Stimulated activated CD8-positive, alpha-beta memory T cell treated with anti-CD3 and anti-CD28 coated beads, Interleukin-2, amount 100 ng/mL, for 1 hour (primary cell): ENCODE data around the gene ALDH18A1.
"Not testable (repeated sequence)": the region's sequence is repeated elsewhere in the genome, so short reads cannot be mapped to it uniquely, and the experiment has no call there.

ENCODE experiments used
- DNase-seq, 2 donors: peaks; one replicate each; pipeline ENCODE4 v3.0.0-alpha.2; 2020; ENCODE audit warnings: low read depth in 2 of 2

The ALDH18A1 gene

DNA sequence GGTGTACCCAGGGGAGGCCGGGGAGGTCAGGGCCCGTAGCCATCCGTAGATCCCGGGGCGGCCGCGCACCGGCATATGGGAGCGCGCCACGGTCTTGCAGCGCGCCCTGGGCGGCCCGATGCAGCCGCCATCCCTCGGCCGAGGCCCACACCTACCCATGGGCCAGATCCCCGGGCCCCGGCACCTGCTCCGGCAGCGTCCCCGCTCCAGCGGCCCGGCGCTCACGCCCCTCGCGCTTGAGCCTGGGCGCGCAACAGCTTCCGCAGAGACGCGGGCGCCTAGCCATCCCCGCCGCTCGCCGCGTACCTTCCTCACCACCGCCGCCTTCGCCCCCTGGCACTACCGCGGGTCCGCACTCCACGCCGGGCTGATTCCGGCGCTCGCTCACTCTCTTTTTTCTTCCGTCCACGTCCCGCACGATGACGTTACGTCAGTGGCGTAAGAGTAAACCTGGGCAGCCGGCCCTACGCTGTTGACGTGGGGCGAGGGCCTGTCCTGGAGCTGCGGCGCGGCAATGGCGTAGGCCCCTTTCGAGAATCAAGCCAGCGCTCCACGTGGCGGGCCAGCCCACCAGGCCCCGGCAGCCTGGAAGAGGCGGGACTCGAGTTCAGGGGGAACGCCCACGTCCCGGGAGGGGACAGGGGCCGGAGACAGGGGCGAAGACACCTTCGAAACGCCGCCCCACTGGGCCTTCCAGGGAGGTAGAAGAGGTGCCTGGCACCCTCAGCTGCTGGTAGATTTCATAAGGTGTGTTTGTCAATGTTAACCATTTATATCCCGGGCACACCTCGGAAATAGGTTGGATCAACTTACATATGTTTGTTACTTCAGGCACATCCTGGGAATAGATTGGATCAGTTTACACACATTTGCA is at the start of gene ALDH18A1:
TSS of gene ALDH18A1 (minus strand) at position 421 of the 874 bp plus-strand sequence. CDS start 3,334 bp downstream, outside the sequence.
- DNase-seq = peak; percentile 85 to 86

DNA sequence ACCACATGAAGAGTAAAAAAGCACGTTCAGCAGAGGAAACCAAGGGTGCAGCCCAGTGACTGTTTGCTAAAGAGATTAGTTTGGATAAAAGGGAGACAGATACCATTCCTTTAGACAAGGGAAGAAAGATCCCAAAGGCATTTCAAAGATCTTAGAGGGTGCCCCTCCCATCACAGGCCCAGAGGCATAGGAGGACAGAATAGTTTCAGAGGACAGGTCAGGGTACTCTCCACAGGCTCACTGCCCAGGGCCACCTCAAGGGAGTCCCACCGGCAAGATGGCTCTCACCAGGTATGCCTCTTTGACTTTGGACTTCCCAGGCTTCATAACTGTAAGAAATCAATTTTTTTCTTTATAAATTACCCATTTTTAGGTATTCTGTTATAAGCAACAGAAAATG is 41.9 kb upstream of the ALDH18A1 start:
- no peak for DNase-seq

- no peak for DNase-seq
Observed at GRCh38 chr10:95697429-95697828, 40.9 kb upstream of the ALDH18A1 start.

DNA sequence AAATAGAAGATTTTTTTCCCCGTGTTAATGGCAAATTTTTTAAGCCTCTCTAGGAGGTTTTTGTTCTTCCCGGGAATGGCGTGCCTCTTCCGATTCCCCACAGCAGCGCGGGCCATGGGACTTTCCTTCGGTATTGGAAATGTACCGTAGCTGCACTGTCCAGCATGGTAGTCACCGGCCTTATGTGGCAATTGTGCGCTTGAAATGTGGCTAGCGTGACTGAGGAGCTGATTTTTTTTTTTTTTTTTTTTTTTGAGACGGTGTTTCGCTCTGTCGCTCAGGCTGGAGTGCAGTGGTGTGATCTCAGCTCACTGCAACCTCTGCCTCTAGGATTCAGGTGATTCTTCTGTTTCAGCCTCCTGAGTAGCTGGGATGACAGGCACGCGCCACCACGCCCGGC is 38.2 kb upstream of the ALDH18A1 start:
- no peak for DNase-seq

DNA sequence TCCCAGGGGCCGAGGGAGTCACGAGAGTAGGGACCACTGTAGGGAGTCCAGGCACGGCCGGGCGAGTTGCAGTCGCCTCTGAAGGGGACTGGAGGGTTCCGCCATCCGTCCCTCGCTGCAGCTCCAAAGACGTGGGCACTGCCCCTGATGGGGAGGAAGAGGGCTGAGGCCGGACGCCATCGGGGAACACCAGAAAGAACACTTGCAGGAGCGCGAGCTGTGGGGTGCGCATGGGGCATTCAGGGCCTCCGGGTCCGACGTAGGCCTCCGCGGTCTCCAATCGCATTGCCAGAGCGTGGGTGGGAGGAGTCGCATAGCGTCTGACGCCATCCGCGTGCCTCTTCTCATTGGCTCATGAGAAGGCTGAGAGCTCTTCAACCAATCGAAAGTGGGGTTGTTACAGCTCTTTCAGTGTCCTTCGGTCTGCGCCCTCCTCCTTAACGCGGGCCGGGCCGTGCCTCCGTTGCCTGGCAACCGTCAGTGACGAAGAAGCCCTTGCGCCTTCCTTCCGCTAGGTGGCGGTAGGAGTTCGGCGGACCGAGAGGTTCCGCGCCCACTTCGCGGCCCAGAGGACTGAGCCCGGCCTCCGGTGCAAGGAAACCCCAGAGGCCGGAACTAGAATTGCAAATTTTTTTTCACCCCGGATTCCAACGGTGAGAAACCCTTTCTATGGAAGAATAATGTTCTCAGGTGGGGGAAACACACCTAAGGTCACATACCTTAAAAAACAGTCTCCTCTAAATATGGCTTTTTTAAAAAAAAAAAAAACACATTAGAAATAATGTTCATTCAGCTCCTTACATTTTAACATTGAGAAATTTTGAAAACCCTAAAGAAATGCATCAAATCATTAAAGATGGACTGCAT is 37.4 kb upstream of the ALDH18A1 start, which contains the start of gene TCTN3:
TSS of gene TCTN3 (minus strand) at position 260 of the 867 bp plus-strand sequence. CDS start at position 232, 28 bp downstream.
- peak; percentile 90 to 94 for DNase-seq

- DNase-seq = no peak
Observed at GRCh38 chr10:95693071-95693667, 36.7 kb upstream of the ALDH18A1 start.

GRCh38 chr10:95691281-95691680 is 34.8 kb upstream of the ALDH18A1 start:
- DNase-seq = no peak

- no peak for DNase-seq
Observed at GRCh38 chr10:95688648-95689047, 32.1 kb upstream of the ALDH18A1 start.

DNA sequence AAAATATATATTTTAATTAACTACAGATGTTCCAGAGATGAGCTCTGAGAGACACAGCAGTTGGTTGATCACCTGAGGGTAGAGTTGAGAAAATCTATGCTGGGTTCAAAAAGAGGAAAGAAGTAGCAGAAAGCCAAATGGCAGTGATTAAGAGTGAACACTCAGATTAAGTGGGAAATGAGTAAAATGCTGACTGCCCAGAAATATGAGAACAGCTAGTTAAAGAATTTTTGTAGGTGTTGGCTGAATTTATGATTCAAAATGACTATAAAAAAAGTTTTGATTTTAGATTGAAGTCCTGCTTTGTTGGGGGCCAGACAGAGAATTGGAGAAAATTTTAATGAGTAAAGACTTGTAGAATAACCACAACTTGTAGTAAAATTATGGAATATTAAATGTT is 27.5 kb upstream of the ALDH18A1 start:
- DNase-seq = no peak

DNA sequence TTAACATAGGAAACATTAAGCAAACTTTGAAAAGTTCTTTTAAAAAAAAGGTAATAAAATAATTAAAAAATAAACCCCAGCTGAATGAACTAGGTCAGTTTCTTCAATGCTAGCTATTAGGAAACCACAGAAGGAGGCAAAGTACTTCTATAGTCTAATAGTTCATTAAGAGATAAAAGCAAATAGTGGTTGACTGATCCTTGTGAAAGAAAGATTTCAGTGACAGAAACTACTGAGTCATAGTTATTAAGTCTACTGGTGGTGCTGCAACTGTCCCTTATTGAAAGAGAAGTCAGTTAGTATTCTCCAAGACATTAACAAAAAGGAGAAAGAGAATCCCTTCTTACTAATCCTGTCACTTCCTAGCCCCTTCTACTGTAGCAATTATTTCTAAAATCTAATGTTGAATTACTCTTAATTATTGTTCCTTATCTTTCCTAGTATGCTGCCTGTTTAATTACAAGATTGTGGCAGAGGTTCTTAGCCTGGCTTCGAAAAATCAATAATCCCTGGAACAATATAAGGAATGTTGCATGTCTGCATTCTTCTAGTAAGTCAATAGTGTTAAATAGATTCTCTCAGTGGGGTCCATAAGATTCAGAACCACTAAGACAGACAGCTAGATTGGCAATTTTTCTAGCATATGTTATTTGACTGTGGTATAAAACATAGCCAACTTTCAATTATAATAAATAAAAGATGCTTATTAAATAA is 19.0 kb upstream of the ALDH18A1 start:
- DNase-seq = no peak

GRCh38 chr10:95674643-95675042 is 18.1 kb upstream of the ALDH18A1 start:
- DNase-seq = no peak

GRCh38 chr10:95672641-95673040 is 16.1 kb upstream of the ALDH18A1 start:
- not testable (repeated sequence) for DNase-seq

DNA sequence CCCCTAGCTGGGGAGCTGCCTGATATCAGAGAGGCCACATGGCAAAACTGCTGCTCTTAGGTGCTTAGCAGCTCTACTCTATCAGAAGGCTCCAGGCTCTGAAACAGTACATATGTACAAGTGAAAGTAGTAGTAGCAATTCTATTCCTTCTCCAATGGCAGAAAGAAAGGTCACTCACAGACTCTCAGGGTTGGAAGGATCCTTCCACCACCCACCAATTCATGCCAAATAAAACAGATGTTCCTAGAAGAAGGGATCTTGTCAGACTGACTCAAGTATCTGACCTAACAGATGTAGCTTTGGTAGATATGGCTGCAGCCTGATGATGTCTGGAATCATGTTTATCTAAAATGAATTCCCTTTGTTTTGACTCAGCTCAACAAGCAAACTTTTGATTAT is 8.0 kb upstream of the ALDH18A1 start:
- DNase-seq = no peak

GRCh38 chr10:95663496-95663895 is 7.0 kb upstream of the ALDH18A1 start:
- no peak for DNase-seq

GRCh38 chr10:95661818-95662217 is 5.3 kb upstream of the ALDH18A1 start:
- no peak for DNase-seq

- no peak for DNase-seq
Observed at GRCh38 chr10:95660283-95660682, 3.8 kb upstream of the ALDH18A1 start.

DNA sequence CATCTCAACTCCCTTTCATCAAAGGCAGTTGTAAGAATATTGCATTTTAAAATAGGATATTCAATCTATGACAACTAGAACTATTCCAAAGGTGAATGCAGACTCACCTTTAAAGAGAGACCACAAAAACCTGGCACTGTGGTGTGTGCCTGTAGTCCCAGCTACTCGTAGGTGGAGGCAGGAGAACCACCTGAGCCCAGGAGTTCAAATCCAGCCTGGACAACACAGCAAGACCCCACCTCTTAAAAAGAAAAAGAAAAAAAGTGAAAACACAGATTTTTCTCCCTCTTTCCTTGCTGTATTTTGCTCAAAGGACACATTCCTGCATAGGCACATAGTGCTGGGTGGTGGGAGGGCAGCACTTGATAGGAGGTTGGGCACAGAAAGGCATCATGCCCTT is 739 bp upstream of the ALDH18A1 start:
- no peak for DNase-seq

- DNase-seq = no peak
Observed at GRCh38 chr10:95655571-95656290, 780 bp downstream of the ALDH18A1 start.

DNA sequence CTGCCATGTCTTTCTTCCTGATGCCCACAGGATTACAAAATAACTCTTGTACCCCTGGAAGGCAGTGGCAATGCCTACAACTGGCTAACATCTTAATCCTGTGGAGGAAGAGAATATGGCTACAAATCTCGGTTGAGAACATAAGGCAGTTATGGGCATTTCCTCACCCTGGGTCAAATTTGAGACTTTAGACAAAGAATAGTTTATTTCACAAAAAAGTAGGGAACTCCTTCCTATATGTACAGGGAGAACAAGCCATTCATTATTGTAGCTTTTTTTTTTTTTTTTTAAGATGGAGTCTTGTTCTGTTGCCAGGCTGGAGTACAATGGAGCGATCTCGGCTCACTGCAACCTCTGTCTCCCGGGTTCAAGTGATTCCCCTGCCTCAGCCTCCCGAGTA is 2.6 kb downstream of the ALDH18A1 start:
- no peak for DNase-seq

DNA sequence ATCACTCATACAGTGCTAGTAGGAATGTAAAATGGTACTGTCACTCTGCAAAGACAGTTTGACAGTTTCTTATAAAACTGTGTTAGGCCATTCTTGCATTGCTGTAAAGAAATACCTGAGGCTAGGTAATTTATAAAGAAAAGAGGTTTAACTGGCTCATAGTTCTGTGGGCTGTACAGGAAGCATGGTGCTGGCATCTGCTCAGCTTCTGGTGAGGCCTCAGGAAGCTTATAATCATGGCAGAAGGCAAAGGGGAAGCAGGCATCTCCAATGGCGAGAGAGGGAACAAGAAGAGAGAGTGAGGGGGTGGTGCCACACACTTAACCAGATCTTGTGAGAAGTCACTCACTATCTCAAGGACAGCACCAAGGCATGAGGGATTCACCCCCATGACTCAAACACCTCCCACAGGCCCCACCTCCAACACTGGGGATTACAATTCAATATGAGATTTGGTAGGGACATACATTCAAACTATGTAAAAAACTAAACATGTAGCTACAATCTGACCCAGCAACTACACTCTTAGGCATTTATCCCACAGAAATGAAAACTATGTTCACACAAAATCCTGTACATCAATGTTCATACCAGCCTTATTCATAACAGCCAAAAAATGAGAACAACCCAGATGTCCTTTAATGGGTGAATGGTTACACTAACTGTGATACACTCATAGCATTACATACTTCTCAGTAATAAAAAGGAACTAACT is 5.0 kb downstream of the ALDH18A1 start:
- DNase-seq = no peak
